GM12864 (cell line): Measurements from ENCODE around the gene NTF3.

Experiments used
- DNase-seq: peaks from one replicate; pipeline ENCODE4 v3.0.0-alpha.2; 2011; ENCODE audit warnings: low read depth
- H3K4me3 ChIP-seq: 2 replicates; pipeline ENCODE4 v1.5.1; 2011; ENCODE audit warnings: mild to moderate bottlenecking, low read depth, low read length, control low read depth
- TF ChIP-seq, protein P1 (sequence below): IDR thresholded peaks from 2 replicates; pipeline ENCODE4 v1.5.1; 2011; ENCODE audit warnings: low read depth, mild to moderate bottlenecking, moderate library complexity, low read length, control low read depth, inconsistent platforms; ENCODE audit errors: missing control alignments

The NTF3 gene

GRCh38 chr12:5439371-5439771, 7.5 kb downstream of the NTF3 start:
- TF ChIP-seq, protein P1, sequence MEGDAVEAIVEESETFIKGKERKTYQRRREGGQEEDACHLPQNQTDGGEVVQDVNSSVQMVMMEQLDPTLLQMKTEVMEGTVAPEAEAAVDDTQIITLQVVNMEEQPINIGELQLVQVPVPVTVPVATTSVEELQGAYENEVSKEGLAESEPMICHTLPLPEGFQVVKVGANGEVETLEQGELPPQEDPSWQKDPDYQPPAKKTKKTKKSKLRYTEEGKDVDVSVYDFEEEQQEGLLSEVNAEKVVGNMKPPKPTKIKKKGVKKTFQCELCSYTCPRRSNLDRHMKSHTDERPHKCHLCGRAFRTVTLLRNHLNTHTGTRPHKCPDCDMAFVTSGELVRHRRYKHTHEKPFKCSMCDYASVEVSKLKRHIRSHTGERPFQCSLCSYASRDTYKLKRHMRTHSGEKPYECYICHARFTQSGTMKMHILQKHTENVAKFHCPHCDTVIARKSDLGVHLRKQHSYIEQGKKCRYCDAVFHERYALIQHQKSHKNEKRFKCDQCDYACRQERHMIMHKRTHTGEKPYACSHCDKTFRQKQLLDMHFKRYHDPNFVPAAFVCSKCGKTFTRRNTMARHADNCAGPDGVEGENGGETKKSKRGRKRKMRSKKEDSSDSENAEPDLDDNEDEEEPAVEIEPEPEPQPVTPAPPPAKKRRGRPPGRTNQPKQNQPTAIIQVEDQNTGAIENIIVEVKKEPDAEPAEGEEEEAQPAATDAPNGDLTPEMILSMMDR: no peak
- no peak overlapping the region for H3K4me3 ChIP-seq
- DNase-seq: no peak

- H3K4me3 ChIP-seq: no peak overlapping the region
- TF ChIP-seq, protein P1: no peak
- DNase-seq: no peak
Measured at GRCh38 chr12:5439788-5440300, 7.9 kb downstream of the NTF3 start.

DNA sequence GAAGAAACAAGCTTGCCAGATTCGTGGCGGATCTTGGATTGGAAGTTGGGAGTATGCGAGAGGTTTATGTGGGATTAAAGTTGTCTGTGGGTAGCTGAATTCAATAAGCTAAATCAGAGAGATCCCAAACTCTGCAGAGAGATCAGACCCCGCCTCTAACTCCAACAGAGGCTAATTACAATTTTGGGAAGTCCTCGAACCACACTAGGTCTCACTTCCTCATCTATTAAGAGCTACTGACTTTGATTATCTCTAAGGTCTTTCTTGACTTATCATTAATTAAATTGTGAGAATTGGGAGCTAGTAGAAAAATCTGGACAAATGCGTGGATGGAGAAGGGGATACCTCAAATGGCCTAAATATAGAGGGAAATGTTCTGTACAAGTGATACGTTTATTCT, 9.1 kb downstream of the NTF3 start:
- no peak overlapping the region for H3K4me3 ChIP-seq
- TF ChIP-seq, protein P1: no peak
- DNase-seq: no peak

- no peak for DNase-seq
- no peak overlapping the region for H3K4me3 ChIP-seq
- TF ChIP-seq, protein P1: no peak
Measured at GRCh38 chr12:5441497-5442236, 9.8 kb downstream of the NTF3 start.

- DNase-seq: no peak
- TF ChIP-seq, protein P1: peak; percentile 29
- H3K4me3 ChIP-seq: no peak overlapping the region
Measured at GRCh38 chr12:5442251-5443006, 10.5 kb downstream of the NTF3 start.

DNA sequence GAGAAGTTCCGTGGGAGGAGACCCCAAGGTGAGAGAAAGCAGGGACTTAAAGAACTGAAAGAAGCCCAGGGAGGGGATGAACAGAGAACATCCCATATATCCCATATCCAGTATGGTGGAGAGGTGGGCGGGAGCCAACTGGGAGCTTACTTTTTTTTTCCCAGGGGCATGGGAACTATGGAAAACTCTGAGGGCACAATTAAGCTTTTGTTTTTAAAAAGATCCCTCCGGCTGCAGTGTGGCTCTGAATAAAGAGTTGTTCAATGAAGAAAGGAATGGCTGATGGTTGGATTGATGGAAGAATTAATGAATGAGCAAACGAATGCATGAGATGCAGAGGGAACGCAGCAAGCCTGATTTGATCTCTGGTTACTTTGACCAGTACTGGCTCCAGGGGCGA, 12.6 kb downstream of the NTF3 start:
- H3K4me3 ChIP-seq: no peak overlapping the region
- TF ChIP-seq, protein P1: no peak
- DNase-seq: no peak
